ENCODE results near the gene MRPL20. TPM values are rescaled to one million over a fixed set of nuclear protein-coding genes. Genes with fewer than 3 reads are reported as not detected.

MRPL20 gene
- total RNA-seq, 1 donor = 53.9 TPM

DNA sequence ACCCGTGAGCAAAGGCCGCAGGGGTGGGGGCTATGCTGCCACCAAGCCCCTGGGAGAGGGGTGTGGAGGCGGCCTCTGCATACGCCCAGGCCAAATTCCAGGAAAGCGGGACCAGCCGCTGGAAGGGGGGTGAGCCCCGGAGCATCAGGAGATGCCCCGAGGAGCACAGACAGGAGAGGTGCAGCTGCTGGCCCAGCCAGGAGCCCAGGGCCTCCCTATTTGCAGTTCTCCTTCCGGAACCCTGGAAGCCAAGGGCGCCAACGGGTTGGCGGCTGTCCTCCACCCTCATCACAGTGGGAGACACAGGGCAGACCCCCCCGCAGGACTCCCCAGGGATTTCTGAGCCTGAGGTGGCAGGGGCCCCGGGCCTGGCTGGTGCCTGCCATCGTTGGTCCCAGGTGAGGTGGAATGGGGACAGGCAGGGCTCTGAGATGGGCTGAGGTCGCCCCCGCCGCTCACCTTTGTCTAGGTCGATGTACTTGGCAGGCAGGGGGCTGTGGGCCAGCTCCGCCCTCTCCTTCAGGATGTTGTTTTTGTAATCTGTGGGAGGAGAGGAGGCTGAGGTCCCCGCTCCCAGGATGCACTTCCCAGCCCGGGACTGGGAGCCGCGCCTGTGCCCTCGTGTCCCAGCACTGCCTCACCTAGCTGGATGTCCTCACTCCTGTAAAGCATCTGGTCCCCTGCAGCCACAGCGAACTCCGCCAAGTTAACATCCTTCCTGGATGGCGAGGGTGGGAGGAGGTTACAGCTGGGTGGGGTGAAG lies 53.5 kb downstream of the MRPL20 start:
- Histone ChIP-seq H2AFZ (ENCODE audit: low read length) (no peak overlapping the region), H3K4me2 (ENCODE audit: insufficient read depth, low read length) (no peak overlapping the region), H3K4me3 (ENCODE audit: insufficient read depth, low read length) (no peak overlapping the region), H4K20me1 (ENCODE audit: insufficient read depth, low read length) (peaks cover 32% of the 10 kb centered on the region), H3K27me3 (ENCODE audit: insufficient read depth, low read length) (no peaks in the 10 kb centered on the region), H3K36me3 (ENCODE audit: insufficient read depth, low read length) (peaks cover 29% of the 10 kb centered on the region), H3K27ac (ENCODE audit: low read depth, low read length) (no peak overlapping the region), H3K79me2 (ENCODE audit: insufficient read depth, low read length) (peaks cover 57% of the 10 kb centered on the region), H3K9me3 (ENCODE audit: low read depth, low read length) (no peaks in the 10 kb centered on the region), H3K4me1 (ENCODE audit: insufficient read depth, low read length) (peaks cover 7% of the 10 kb centered on the region)
- peak; percentile 88 for DNase-seq (ENCODE audit: insufficient read length, low spot score, missing footprints)
- no peak for TF ChIP-seq CTCF (IDR thresholded peaks at IDR 0.05; ENCODE audit: extremely low read depth, low read depth, low read length)

- H3K9me3 ChIP-seq (ENCODE audit: low read depth, low read length) = no peaks in the 10 kb centered on the region
- peak; percentile 87 for DNase-seq (ENCODE audit: insufficient read length, low spot score, missing footprints)
- H3K27ac ChIP-seq (ENCODE audit: low read depth, low read length) = peak overlapping the region; percentile 6
- peaks cover 6% of the 10 kb centered on the region for H3K4me1 ChIP-seq (ENCODE audit: insufficient read depth, low read length)
- H3K4me3 ChIP-seq (ENCODE audit: insufficient read depth, low read length) = no peak overlapping the region
- no peak overlapping the region for H2AFZ ChIP-seq (ENCODE audit: low read length)
- TF ChIP-seq CTCF (IDR thresholded peaks at IDR 0.05; ENCODE audit: extremely low read depth, low read depth, low read length) = no peak
- peaks cover 37% of the 10 kb centered on the region for H4K20me1 ChIP-seq (ENCODE audit: insufficient read depth, low read length)
- H3K4me2 ChIP-seq (ENCODE audit: insufficient read depth, low read length) = no peak overlapping the region
- H3K79me2 ChIP-seq (ENCODE audit: insufficient read depth, low read length) = peaks cover 59% of the 10 kb centered on the region
- H3K36me3 ChIP-seq (ENCODE audit: insufficient read depth, low read length) = peaks cover 29% of the 10 kb centered on the region
- H3K27me3 ChIP-seq (ENCODE audit: insufficient read depth, low read length) = no peaks in the 10 kb centered on the region
Observed at GRCh38 chr1:1352786-1353388, 54.2 kb downstream of the MRPL20 start.

Other genes with a start within 250 kb of the MRPL20 start
- gene TTLL10, start 233.4 kb downstream of the MRPL20 start, total RNA-seq = not detected in 2 replicates
- gene TNFRSF18, start 200.7 kb downstream of the MRPL20 start, total RNA-seq = 0.29 TPM in 1 of 2 replicates, not detected in the other
- gene TNFRSF4, start 193.1 kb downstream of the MRPL20 start, total RNA-seq = under 0.01 TPM in 1 of 2 replicates, not detected in the other
- gene SDF4, start 175.3 kb downstream of the MRPL20 start, total RNA-seq = 136 and 151 TPM in 2 replicates
- gene B3GALT6, start 175.1 kb downstream of the MRPL20 start, total RNA-seq = 26.5 and 29.7 TPM in 2 replicates
- gene C1QTNF12, start 160.6 kb downstream of the MRPL20 start, total RNA-seq = 0.36 and 0.59 TPM in 2 replicates
- gene UBE2J2, start 133.4 kb downstream of the MRPL20 start, total RNA-seq = 31.2 and 32.6 TPM in 2 replicates
- gene SCNN1D, start 126.9 kb downstream of the MRPL20 start, total RNA-seq = 0.59 and 1.1 TPM in 2 replicates
- 31.2 and 46.7 TPM in 2 replicates for gene ACAP3, start 99.4 kb downstream of the MRPL20 start, total RNA-seq
- gene PUSL1, start 98.7 kb downstream of the MRPL20 start, total RNA-seq = 19.4 and 29.3 TPM in 2 replicates
- gene INTS11, start 82.6 kb downstream of the MRPL20 start, total RNA-seq = 53.3 and 59.7 TPM in 2 replicates
- gene CPTP, start 82.5 kb downstream of the MRPL20 start, total RNA-seq = 12.7 and 13.8 TPM in 2 replicates
- gene TAS1R3, start 76.0 kb downstream of the MRPL20 start, total RNA-seq = under 0.01 TPM in 2 replicates
- gene DVL1, start 57.9 kb downstream of the MRPL20 start, total RNA-seq = 73.5 and 81.9 TPM in 2 replicates
- 689 and 735 TPM in 2 replicates for gene MXRA8, start 48.7 kb downstream of the MRPL20 start, total RNA-seq
- 64.8 and 74.6 TPM in 2 replicates for gene AURKAIP1, start 32.1 kb downstream of the MRPL20 start, total RNA-seq
- 138 and 139 TPM in 2 replicates for gene CCNL2, start 8.0 kb downstream of the MRPL20 start, total RNA-seq
- 1.2 and 1.8 TPM in 2 replicates for gene ANKRD65, start 14.0 kb upstream of the MRPL20 start, total RNA-seq
- gene VWA1, start 28.4 kb upstream of the MRPL20 start, total RNA-seq = 2.4 and 4.3 TPM in 2 replicates
- under 0.01 and 0.59 TPM in 2 replicates for gene ATAD3C, start 42.4 kb upstream of the MRPL20 start, total RNA-seq
- gene ATAD3B, start 64.5 kb upstream of the MRPL20 start, total RNA-seq = 10.6 and 14.5 TPM in 2 replicates
- 18.6 and 19.9 TPM in 2 replicates for gene ATAD3A, start 104.9 kb upstream of the MRPL20 start, total RNA-seq
- gene TMEM240, start 133.3 kb upstream of the MRPL20 start, total RNA-seq = 1.8 and 2.7 TPM in 2 replicates
- gene SSU72, start 167.6 kb upstream of the MRPL20 start, total RNA-seq = 67.2 and 73.1 TPM in 2 replicates
- gene FNDC10, start 192.8 kb upstream of the MRPL20 start, total RNA-seq = 2.1 and 2.5 TPM in 2 replicates
- 74.0 and 80.7 TPM in 2 replicates for gene MIB2, start 208.2 kb upstream of the MRPL20 start, total RNA-seq
- 0.59 and 1.1 TPM in 2 replicates for gene MMP23B, start 224.9 kb upstream of the MRPL20 start, total RNA-seq